ENCODE data around the gene ZNF670. TPM values are rescaled to one million over a fixed set of nuclear protein-coding genes. Genes with fewer than 3 reads are reported as not detected.

The ZNF670 gene
- total RNA-seq, 1 experiment from 2014 or later, result 13.9 TPM

DNA sequence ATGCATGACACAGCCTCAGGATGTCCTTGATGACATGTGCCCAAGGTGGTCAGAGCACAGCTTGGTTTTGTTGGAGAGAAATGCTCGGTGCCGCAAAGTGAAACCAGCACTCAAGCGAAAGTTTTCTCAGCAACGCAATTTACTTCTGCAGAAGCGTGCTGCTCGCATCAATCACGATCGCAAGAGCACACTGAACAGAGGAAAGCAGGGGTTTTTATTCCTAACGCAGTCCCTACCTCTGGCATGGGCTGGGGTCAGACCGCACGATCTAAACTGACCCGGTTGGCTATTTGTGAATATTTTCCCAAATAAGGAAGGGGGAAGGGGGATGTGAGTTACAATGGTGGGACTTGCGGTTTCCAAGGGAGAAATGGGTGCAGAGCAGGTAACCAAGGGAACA lies 26.4 kb upstream of the ZNF670 start:
- Mint-ChIP-seq H3K36me3 (ENCODE audit: insufficient read depth in 1 of 3, low read depth in 3 of 3) (peaks cover 26 to 34% (median 30%) of the 10 kb centered on the region in 3 experiments), H3K4me3 (peak overlapping the region; percentile 1 to 33), H3K27ac (peak overlapping the region; percentile 33 to 64 (median 44); a peak in 4 of 7 replicates), H3K27me3 (ENCODE audit: low read depth) (peaks cover 15% of the 10 kb centered on the region), H3K9me3 (peaks cover 12 to 19% of the 10 kb centered on the region in 2 experiments; a peak in 4 of 5 replicates), H3K4me1 (peaks cover 20 to 23% of the 10 kb centered on the region in 2 experiments)
- H3K9me3 ChIP-seq (ENCODE audit: control insufficient read depth, low read depth, low read length), result peaks cover 4% of the 10 kb centered on the region
- H3K79me1 ChIP-seq (ENCODE audit: insufficient read depth, low read depth, low read length, poor library complexity, severe bottlenecking), result no peaks in the 10 kb centered on the region
- TF ChIP-seq, protein P1, sequence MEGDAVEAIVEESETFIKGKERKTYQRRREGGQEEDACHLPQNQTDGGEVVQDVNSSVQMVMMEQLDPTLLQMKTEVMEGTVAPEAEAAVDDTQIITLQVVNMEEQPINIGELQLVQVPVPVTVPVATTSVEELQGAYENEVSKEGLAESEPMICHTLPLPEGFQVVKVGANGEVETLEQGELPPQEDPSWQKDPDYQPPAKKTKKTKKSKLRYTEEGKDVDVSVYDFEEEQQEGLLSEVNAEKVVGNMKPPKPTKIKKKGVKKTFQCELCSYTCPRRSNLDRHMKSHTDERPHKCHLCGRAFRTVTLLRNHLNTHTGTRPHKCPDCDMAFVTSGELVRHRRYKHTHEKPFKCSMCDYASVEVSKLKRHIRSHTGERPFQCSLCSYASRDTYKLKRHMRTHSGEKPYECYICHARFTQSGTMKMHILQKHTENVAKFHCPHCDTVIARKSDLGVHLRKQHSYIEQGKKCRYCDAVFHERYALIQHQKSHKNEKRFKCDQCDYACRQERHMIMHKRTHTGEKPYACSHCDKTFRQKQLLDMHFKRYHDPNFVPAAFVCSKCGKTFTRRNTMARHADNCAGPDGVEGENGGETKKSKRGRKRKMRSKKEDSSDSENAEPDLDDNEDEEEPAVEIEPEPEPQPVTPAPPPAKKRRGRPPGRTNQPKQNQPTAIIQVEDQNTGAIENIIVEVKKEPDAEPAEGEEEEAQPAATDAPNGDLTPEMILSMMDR (conservative IDR thresholded peaks at IDR 0.05), result no peak
- H4K91ac ChIP-seq (ENCODE audit: insufficient read length, low read depth, low read length), result no peak overlapping the region
- DNase-seq, result no peak
- no peak overlapping the region for H2BK15ac ChIP-seq (ENCODE audit: low read depth, low read length)
- no peak overlapping the region; the same call in 1 of the 2 replicates for H3K4ac ChIP-seq (ENCODE audit: low read depth, low read length)
- WGBS (ENCODE audit: extremely low coverage, insufficient read length, low lambda C conversion rate), result no CpG with 5 or more reads among the region's 13 CpGs
- H3K23ac ChIP-seq (ENCODE audit: insufficient read length, low read depth, low read length), result no peak overlapping the region
- H4K5ac ChIP-seq (ENCODE audit: insufficient read length, low read depth, low read length), result no peak overlapping the region
- peaks cover 10% of the 10 kb centered on the region; the same call in 1 of the 2 replicates for H3K79me2 ChIP-seq (ENCODE audit: insufficient read depth, low read length)
- H3K14ac ChIP-seq (ENCODE audit: insufficient read depth, low read length), result peak overlapping the region; percentile 11; the same call in 1 of the 2 replicates
- no peak overlapping the region for H4K8ac ChIP-seq (replicated peaks; ENCODE audit: insufficient read length, low read depth, low read length)
- no peak overlapping the region for H3K56ac ChIP-seq (ENCODE audit: insufficient read length, low read depth, low read length)
- H2BK5ac ChIP-seq (ENCODE audit: insufficient read length, low read length), result no peak overlapping the region
- no peaks in the 10 kb centered on the region for H3K23me2 ChIP-seq (ENCODE audit: insufficient read length, low read depth, low read length, poor library complexity, severe bottlenecking)
- no peak overlapping the region for H2BK12ac ChIP-seq (ENCODE audit: insufficient read length, low read depth, low read length)
- H3K9ac ChIP-seq (ENCODE audit: extremely low read depth, insufficient read length, low read length), result peak overlapping the region; percentile 6
- peak overlapping the region; percentile 61 for H2BK120ac ChIP-seq (ENCODE audit: low read depth, low read length, poor library complexity, severe bottlenecking)
- no peaks in the 10 kb centered on the region for H3K27me3 ChIP-seq (ENCODE audit: insufficient read depth, low read length)
- no peak overlapping the region for H2AK5ac ChIP-seq (ENCODE audit: insufficient read length, low read length)
- H3T11ph ChIP-seq (ENCODE audit: low read length), result peak overlapping the region; percentile 83
- no peaks in the 10 kb centered on the region for H4K20me1 ChIP-seq (ENCODE audit: control insufficient read depth, insufficient read depth, insufficient read length)
- peak overlapping the region; percentile 7 for H3K4me2 ChIP-seq (ENCODE audit: insufficient read depth, insufficient read length, low read length)
- no peak overlapping the region for H2BK20ac ChIP-seq (ENCODE audit: low read depth, low read length, poor library complexity, severe bottlenecking)
- peak overlapping the region; percentile 61 for H3K27ac ChIP-seq (ENCODE audit: insufficient read length, low read depth, low read length)
- peaks cover 6% of the 10 kb centered on the region; the same call in 1 of the 2 replicates for H3K4me1 ChIP-seq (ENCODE audit: insufficient read depth, low read length)
- no peak overlapping the region for H2AFZ ChIP-seq (ENCODE audit: low read length)
- peak overlapping the region; percentile 65 for H3K18ac ChIP-seq (ENCODE audit: insufficient read length, low read depth, low read length)
